GM12874 (cell line): Measurements from ENCODE around the gene LGALS9.

Source experiments
- TF ChIP-seq, protein P1 (sequence below): IDR thresholded peaks from 2 replicates; pipeline ENCODE4 v1.5.1; 2011; ENCODE audit warnings: low read depth, mild to moderate bottlenecking, control low read depth, low read length, moderate library complexity; ENCODE audit not compliant: insufficient read depth

Gene LGALS9

DNA sequence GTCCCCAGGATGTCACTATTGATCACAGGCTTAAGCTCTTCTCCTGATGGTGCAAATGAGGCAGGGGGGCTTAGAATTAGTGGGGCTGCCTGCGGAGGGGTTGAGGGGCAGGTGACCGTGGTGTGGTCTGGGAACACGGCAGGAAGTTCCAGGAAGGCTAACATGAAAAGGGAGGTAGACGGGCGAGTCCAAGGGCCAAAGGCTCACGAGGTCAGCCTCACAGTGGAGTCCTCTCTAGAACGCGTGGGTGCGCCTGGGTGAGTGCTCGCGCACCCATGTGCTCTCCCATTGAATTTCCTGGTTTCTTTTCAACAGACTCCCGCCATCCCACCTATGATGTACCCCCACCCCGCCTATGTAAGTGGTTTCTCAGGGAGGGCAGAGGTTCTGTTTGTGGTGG lies 15.2 kb downstream of the LGALS9 start:
- TF ChIP-seq, protein P1, sequence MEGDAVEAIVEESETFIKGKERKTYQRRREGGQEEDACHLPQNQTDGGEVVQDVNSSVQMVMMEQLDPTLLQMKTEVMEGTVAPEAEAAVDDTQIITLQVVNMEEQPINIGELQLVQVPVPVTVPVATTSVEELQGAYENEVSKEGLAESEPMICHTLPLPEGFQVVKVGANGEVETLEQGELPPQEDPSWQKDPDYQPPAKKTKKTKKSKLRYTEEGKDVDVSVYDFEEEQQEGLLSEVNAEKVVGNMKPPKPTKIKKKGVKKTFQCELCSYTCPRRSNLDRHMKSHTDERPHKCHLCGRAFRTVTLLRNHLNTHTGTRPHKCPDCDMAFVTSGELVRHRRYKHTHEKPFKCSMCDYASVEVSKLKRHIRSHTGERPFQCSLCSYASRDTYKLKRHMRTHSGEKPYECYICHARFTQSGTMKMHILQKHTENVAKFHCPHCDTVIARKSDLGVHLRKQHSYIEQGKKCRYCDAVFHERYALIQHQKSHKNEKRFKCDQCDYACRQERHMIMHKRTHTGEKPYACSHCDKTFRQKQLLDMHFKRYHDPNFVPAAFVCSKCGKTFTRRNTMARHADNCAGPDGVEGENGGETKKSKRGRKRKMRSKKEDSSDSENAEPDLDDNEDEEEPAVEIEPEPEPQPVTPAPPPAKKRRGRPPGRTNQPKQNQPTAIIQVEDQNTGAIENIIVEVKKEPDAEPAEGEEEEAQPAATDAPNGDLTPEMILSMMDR = no peak

DNA sequence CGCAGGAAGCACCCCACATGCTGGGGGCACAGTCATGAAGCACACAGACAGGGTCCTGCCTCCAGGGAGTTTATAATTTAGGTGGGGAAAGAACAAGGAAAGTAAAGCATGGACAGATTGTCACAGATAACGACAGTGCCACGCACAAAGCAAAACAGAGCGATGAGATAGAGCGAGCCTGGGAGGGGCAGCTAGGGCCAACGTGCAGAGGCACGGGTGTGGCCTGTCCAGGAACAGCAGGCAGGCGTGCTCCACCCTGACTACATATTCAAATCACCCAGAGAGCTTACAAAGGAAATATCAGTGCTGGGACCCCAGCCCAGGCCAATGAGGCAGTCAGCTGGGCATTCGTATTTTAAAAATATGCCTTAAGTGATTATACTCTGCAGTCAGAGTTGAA lies 16.8 kb downstream of the LGALS9 start:
- TF ChIP-seq, protein P1 = no peak

DNA sequence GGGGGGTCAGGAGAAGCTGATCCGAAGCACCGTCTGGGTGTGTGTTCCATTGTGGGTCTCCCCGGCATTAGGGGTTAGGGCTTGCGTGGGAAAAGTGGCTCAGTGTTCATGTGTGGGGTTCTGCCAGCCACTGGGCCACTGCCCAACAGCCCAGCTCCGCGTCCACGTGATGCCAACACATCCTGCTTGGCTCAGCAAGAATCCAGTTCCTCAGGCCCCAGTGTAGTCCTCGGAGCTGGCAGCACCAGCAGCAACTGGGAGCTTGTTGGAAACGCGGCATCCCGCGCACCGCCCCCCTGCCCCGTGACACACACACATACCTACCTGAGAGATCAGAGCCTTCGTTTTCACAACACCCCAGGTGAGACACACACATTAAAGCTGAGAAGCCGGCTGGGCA lies 18.9 kb downstream of the LGALS9 start:
- TF ChIP-seq, protein P1 = no peak

DNA sequence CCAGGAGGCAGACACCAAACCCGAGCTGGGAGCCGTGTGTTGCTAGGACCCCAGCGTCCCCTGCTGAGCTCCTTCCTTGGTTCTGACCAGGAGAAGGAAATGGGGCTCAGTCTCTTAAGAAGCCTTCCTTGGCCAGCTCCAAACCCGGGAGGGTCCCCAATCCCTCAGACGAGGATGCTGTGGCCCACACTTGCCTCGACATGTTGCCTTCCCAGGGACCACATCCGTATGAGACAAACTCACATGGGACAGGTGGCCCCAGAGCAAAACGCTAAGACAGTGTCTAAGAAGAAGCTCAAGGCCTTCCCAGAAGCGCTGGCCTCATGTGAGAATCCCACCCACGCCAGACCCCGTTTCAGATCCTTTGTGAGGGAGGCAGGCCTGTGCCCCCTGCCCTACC lies 19.8 kb downstream of the LGALS9 start:
- TF ChIP-seq, protein P1 = no peak

DNA sequence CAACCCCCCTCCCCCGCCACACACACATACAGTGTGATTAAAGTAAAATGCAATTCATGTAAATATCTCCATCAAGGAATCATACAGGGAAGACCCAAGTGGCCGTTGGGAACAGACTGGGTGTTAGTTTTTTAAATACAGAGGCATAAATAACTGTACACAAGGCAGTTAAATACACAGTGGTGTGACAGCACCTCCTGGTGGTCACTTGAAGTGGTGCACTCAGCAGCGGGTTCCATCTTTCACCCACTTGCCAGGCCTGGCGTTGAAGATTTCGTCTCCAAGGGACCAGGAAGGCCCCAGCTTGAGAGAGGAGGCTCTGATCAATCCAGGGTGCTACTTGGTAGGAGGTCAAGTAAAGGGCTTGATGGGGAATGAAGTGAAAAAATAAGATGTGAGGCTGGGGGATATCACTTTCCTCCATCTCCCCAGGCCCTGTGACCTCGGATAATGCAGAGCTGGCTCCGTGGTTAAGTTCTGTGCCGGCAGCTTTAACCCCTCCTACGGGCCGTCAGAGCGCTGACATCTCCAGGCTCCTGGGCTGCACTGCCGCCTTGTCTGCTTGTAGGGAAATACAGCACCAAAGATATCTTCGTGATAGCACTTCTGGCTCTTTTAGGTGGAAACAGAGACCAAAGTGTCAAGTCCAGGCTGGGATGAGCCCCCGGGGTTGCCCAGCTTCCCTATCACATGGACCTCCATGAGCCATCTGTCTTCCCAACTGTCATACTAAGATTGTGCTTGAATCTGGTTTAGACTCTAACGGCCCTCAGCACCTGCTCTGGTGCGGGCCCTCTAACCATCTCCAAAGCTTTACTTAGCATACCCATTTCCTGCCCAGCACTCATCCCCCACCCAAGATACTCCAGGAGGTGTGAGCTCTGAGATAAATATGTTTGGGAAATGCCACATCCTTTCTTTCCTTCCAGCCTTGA lies 20.7 kb downstream of the LGALS9 start:
- TF ChIP-seq, protein P1 = peak; percentile 70

DNA sequence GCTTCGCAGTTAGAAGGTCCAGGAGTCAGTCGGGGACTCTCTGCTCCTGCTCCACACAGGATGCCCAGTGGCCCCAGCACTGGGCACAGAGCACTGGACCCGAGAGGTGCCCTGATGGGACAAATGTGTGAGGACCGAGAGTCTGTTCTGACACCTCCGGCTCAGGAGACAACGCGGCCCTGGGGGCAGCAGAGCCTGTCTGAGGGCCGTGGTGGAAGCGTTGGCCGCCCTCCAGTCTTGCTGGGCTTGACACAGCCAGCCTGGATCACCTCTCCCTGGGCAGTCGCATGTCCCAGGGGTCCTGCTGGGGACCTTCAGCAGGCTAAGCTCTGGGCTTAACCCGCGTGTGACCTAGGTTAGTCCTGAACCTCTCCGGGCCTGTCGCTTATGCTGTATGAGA lies 23.1 kb downstream of the LGALS9 start:
- TF ChIP-seq, protein P1 = no peak

DNA sequence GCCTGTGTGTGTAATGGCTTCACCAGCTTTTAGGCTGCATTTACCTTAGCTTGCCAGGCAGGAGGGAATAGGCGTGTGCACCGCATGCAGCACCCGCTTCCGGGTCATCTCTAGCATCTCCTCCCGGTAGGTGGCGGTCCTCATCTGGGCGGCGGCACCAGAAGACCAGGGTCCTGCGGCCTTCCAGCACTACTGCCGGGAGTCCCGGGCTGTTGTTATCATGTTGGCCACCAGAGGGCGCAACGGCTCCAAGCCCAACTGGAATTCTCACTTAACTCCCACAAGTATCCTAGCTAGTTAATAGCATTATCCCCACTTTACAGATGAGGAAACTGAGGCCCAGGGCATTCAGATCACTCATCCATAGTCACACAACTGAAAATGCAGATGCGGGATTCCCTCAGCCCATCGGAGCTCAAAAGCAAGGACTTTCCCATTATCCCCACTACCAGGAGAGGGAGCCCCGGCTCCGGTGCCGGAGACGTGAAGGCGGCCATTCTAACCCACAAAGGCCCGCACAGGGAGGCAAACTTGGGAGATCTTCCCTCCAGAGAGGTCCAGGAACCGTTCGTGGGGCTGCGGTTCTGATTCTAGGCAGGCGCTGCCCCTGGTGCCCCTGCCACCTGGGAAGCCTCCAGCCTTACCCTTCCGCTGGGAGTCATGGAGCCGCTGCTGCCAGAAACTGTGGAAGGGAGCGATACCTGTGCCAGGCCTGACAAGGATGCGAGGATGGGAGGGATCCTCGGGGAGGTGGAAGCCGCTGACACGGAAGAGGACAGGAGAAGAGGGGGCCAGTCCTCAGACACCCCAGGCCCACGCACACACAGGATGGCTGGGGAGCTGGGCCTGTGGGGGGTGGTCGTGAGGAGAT lies 23.9 kb downstream of the LGALS9 start:
- TF ChIP-seq, protein P1 = peak; percentile 86
